Panc1 (cell line): ENCODE results near the gene KLHL8. TPM values are rescaled to one million over a fixed set of nuclear protein-coding genes. Genes with fewer than 3 reads are reported as not detected.

ENCODE experiments used
- ATAC-seq: fragments of 200-7000 bp; cut with Tn5 transposase; 2 replicates; pipeline ENCODE4 v1.9.1; 2020; ENCODE audit warnings: mild to moderate bottlenecking, moderate library complexity
- BruUV-seq: library from RNA; stranded (reverse); fragments of 400-500 nt; replicated peaks from 2 replicates; lab custom pipeline; 2021; lab: Mats Ljungman, UMichigan
- CTCF ChIA-PET: fragments of 300-600 bp; sonication (Branson Sonifier 250); formaldehyde crosslinking; loops from one replicate; lab custom pipeline; 2022; ENCODE audit warnings: antibody characterized with exemption; lab: Charles Lee
- POLR2A ChIA-PET: fragments of 300-600 bp; sonication (Branson Sonifier 250); formaldehyde crosslinking; loops from one replicate; lab custom pipeline; 2022; ENCODE audit warnings: antibody characterized with exemption; lab: Charles Lee
- DNase-seq: peaks from one replicate; pipeline ENCODE4 v3.0.0-alpha.2; 2010; ENCODE audit warnings: low read depth, low spot score
- H3K27ac ChIP-seq: 2 replicates; pipeline ENCODE4 v1.5.1; 2011; ENCODE audit warnings: mild to moderate bottlenecking, low read length, inconsistent platforms
- H3K27me3 ChIP-seq: fragments of 200-500 bp; sonication (Bioruptor generic); 2 replicates; pipeline ENCODE4 v1.6.0; 2014; ENCODE audit warnings: low read length, inconsistent platforms; ENCODE audit not compliant: control insufficient read depth, insufficient read depth
- H3K36me3 ChIP-seq: fragments of 200-500 bp; sonication (Bioruptor generic); 2 replicates; pipeline ENCODE4 v1.5.1; 2014; ENCODE audit warnings: inconsistent platforms, mild to moderate bottlenecking, low read length, moderate library complexity; ENCODE audit not compliant: control insufficient read depth, insufficient read depth
- H3K4me1 ChIP-seq: 2 replicates; pipeline ENCODE4 v1.5.1; 2011; ENCODE audit warnings: inconsistent platforms, mild to moderate bottlenecking, low read length, moderate library complexity; ENCODE audit not compliant: control insufficient read depth, insufficient read depth
- H3K4me3 ChIP-seq, 2 experiments: 2 replicates each; pipeline ENCODE4 v1.5.1; 2011 to 2012; ENCODE audit warnings: low read depth in 2 of 2, low read length in 2 of 2, mild to moderate bottlenecking in 2 of 2, inconsistent platforms in 1 of 2, moderate library complexity in 1 of 2
- H3K9me3 ChIP-seq: fragments of 200-500 bp; sonication (Bioruptor generic); 2 replicates; pipeline ENCODE4 v1.5.1; 2014; ENCODE audit warnings: low read depth, mild to moderate bottlenecking, inconsistent platforms, low read length, moderate library complexity; ENCODE audit not compliant: control insufficient read depth, insufficient read depth
- POLR2AphosphoS5 ChIP-seq: IDR thresholded peaks from 2 replicates; pipeline ENCODE4 v1.6.1; 2012; ENCODE audit warnings: mild to moderate bottlenecking, low read depth, low read length, moderate library complexity
- SIN3A ChIP-seq: IDR thresholded peaks from 2 replicates; pipeline ENCODE4 v1.6.1; 2012; ENCODE audit warnings: low read depth, mild to moderate bottlenecking, low read length, moderate library complexity, borderline replicate concordance; ENCODE audit not compliant: insufficient read depth
- TCF7L2 ChIP-seq: IDR thresholded peaks from 2 replicates; pipeline ENCODE4 v1.6.1; 2011; ENCODE audit warnings: mild to moderate bottlenecking, low read depth, low read length, inconsistent platforms
- in situ Hi-C: cut with HindIII; loops from 2 replicates; pipeline ENCODE4 v1.10.0; 2016; ENCODE audit warnings: low sequenced_read_pairs, low pct_unique_long_range_greater_than_20kb
- intact Hi-C: fragments of 100-400 bp; cut with micrococcal nuclease; formaldehyde crosslinking; loops from one replicate; pipeline ENCODE4 v1.10.0; 2022; ENCODE audit not compliant: unreplicated experiment
- total RNA-seq: library from RNA; stranded (reverse); gene quantifications from one replicate; pipeline ENCODE4 v1.2.1, GENCODE V29; 2021; ENCODE audit not compliant: unreplicated experiment
- TF ChIP-seq, protein P1 (sequence below), 2 experiments: IDR thresholded peaks; 2 replicates each; pipeline ENCODE4 v1.6.1; 2011 to 2012; ENCODE audit warnings: low read depth in 2 of 2, control low read depth in 1 of 2, low read length in 1 of 2, mild to moderate bottlenecking in 1 of 2, moderate library complexity in 1 of 2; ENCODE audit not compliant: insufficient read depth in 1 of 2
- TF ChIP-seq, protein P2 (sequence below): fragments of 450-650 bp; IDR thresholded peaks from 2 replicates; pipeline ENCODE4 v1.5.1; 2017; ENCODE audit warnings: mild to moderate bottlenecking

Gene KLHL8
- total RNA-seq, 1 experiment from 2014 or later: 9.0 TPM

DNA sequence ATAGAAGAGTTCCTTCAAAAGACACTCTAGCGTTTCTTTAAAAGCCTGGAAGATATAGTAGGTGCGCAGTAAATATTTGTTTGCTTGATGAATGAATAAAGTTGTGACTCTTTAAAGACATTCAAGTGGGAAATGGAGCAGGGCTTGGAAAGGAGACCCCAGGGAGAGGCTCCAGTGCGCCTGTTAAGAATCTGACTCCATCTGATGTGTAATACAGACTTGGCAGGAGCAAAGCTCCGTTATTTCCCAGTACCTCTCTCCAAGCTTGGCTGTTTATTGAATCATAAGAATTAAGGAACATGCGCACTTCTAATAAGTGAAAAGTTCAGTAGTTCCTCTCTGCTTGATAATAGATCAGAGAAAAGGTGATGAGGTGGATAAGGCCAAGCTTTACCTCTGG is 18.8 kb upstream of the KLHL8 start:
- in situ Hi-C loops (no loop called here), intact Hi-C loops (loop anchor here (10.0 kb wide), 1 partner anchor 314 kb away; no protein-coding TSS in a partner anchor)
- ChIA-PET CTCF (no interaction called here), POLR2A (no interaction called here)
- H3K9me3 ChIP-seq: 0 out of 2 replicates have a peak, but pooled peaks cover 3% of the 10 kb centered on the region
- no peak for DNase-seq
- no TSS peak for BruUV-seq
- ATAC-seq: no peak
- no peak overlapping the region for H3K27ac ChIP-seq
- H3K4me3 ChIP-seq: no peak overlapping the region
- H3K36me3 ChIP-seq: no peaks in the 10 kb centered on the region
- H3K4me1 ChIP-seq: no peaks in the 10 kb centered on the region
- TF ChIP-seq POLR2AphosphoS5 (no peak), SIN3A (no peak), TCF7L2 (no peak)
- TF ChIP-seq, protein P1, sequence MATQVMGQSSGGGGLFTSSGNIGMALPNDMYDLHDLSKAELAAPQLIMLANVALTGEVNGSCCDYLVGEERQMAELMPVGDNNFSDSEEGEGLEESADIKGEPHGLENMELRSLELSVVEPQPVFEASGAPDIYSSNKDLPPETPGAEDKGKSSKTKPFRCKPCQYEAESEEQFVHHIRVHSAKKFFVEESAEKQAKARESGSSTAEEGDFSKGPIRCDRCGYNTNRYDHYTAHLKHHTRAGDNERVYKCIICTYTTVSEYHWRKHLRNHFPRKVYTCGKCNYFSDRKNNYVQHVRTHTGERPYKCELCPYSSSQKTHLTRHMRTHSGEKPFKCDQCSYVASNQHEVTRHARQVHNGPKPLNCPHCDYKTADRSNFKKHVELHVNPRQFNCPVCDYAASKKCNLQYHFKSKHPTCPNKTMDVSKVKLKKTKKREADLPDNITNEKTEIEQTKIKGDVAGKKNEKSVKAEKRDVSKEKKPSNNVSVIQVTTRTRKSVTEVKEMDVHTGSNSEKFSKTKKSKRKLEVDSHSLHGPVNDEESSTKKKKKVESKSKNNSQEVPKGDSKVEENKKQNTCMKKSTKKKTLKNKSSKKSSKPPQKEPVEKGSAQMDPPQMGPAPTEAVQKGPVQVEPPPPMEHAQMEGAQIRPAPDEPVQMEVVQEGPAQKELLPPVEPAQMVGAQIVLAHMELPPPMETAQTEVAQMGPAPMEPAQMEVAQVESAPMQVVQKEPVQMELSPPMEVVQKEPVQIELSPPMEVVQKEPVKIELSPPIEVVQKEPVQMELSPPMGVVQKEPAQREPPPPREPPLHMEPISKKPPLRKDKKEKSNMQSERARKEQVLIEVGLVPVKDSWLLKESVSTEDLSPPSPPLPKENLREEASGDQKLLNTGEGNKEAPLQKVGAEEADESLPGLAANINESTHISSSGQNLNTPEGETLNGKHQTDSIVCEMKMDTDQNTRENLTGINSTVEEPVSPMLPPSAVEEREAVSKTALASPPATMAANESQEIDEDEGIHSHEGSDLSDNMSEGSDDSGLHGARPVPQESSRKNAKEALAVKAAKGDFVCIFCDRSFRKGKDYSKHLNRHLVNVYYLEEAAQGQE (IDR thresholded peaks at IDR 0.05; ENCODE audit: insufficient read depth in 1 of 2, low read depth in 2 of 2, low read length in 1 of 2): no peak
- TF ChIP-seq, protein P2, sequence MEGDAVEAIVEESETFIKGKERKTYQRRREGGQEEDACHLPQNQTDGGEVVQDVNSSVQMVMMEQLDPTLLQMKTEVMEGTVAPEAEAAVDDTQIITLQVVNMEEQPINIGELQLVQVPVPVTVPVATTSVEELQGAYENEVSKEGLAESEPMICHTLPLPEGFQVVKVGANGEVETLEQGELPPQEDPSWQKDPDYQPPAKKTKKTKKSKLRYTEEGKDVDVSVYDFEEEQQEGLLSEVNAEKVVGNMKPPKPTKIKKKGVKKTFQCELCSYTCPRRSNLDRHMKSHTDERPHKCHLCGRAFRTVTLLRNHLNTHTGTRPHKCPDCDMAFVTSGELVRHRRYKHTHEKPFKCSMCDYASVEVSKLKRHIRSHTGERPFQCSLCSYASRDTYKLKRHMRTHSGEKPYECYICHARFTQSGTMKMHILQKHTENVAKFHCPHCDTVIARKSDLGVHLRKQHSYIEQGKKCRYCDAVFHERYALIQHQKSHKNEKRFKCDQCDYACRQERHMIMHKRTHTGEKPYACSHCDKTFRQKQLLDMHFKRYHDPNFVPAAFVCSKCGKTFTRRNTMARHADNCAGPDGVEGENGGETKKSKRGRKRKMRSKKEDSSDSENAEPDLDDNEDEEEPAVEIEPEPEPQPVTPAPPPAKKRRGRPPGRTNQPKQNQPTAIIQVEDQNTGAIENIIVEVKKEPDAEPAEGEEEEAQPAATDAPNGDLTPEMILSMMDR: no peak
- no peaks in the 10 kb centered on the region for H3K27me3 ChIP-seq

DNA sequence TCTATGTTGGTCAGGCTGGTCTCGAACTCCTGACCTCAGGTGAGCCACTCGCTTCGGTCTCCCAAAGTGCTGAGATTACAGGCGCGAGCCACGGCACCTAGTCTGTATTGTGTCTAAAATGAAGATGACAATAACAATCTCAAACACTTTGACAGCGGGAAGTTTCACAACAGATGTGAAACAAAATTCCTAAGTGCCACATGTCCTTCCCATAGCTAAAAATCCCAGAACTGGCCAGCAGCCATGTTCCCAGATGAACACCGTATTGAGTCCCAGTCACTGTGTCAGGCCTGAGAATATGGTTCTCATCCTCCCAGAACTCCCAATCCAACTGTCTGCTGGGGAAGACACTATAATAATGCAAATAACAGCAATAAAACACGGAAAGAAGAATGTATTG is 16.4 kb upstream of the KLHL8 start:
- BruUV-seq: no TSS peak
- Histone ChIP-seq H3K9me3 (no peaks in the 10 kb centered on the region), H3K4me3 (no peak overlapping the region), H3K36me3 (no peaks in the 10 kb centered on the region), H3K27me3 (no peaks in the 10 kb centered on the region), H3K27ac (no peak overlapping the region), H3K4me1 (no peaks in the 10 kb centered on the region)
- in situ Hi-C loops: no loop called here
- ChIA-PET CTCF (no interaction called here), POLR2A (no interaction called here)
- ATAC-seq (no peak), DNase-seq (no peak)
- TF ChIP-seq SIN3A (no peak), POLR2AphosphoS5 (no peak), TCF7L2 (no peak)
- TF ChIP-seq, protein P2: no peak
- TF ChIP-seq, protein P1 (IDR thresholded peaks at IDR 0.05; ENCODE audit: insufficient read depth in 1 of 2, low read depth in 2 of 2, low read length in 1 of 2): no peak
- intact Hi-C loops: loop anchor here (10.0 kb wide), 1 partner anchor 312 kb away; no protein-coding TSS in a partner anchor
